Mesenchymal stem cell (in vitro differentiated cells and primary cell): Measurements from ENCODE around the gene NPAS3.
A peak's percentile ranks its signal among the peaks of the same experiment; 100 is the strongest.

Experiments
- DNase-seq: peaks from one replicate; pipeline ENCODE4 v3.0.0-alpha.2; 2013
- H2AFZ ChIP-seq: one replicate; pipeline ENCODE4 v1.6.1; 2013; ENCODE audit warnings: low read depth, mild to moderate bottlenecking, control low read depth, inconsistent platforms, low read length, moderate library complexity
- H2AK5ac ChIP-seq: 2 replicates; pipeline ENCODE4 v1.6.1; 2013; ENCODE audit warnings: low read length, moderate library complexity, mild to moderate bottlenecking, inconsistent platforms; ENCODE audit not compliant: severe bottlenecking
- H2BK120ac ChIP-seq: one replicate; pipeline ENCODE4 v1.6.1; 2013; ENCODE audit warnings: low read depth, mild to moderate bottlenecking, inconsistent platforms, low read length, moderate library complexity
- H2BK12ac ChIP-seq, 2 experiments: one replicate each; pipeline ENCODE4 v1.6.1; 2013; ENCODE audit warnings: inconsistent platforms in 2 of 2, low read length in 2 of 2, mild to moderate bottlenecking in 2 of 2, moderate library complexity in 2 of 2, control low read depth in 1 of 2
- H2BK15ac ChIP-seq: one replicate; pipeline ENCODE4 v1.6.1; 2013; ENCODE audit warnings: mild to moderate bottlenecking, low read depth, inconsistent platforms; ENCODE audit not compliant: poor library complexity, severe bottlenecking
- H2BK5ac ChIP-seq: 2 replicates; pipeline ENCODE4 v1.6.1; 2013; ENCODE audit warnings: low read depth, mild to moderate bottlenecking, low read length, control low read depth, inconsistent platforms; ENCODE audit not compliant: poor library complexity, severe bottlenecking
- H3K14ac ChIP-seq, 2 experiments: one replicate each; pipeline ENCODE4 v1.6.1; 2013; ENCODE audit warnings: inconsistent platforms in 2 of 2, low read length in 2 of 2, control low read depth in 1 of 2, mild to moderate bottlenecking in 1 of 2, moderate library complexity in 1 of 2
- H3K18ac ChIP-seq, 2 experiments: one replicate each; pipeline ENCODE4 v1.6.1; 2013; ENCODE audit warnings: inconsistent platforms in 2 of 2, low read length in 2 of 2, control low read depth in 1 of 2, low read depth in 1 of 2, mild to moderate bottlenecking in 1 of 2
- H3K23ac ChIP-seq, 2 experiments: one replicate each; pipeline ENCODE4 v1.6.1; 2013; ENCODE audit warnings: inconsistent platforms in 2 of 2, low read length in 2 of 2, mild to moderate bottlenecking in 2 of 2, moderate library complexity in 2 of 2, control low read depth in 1 of 2
- H3K27ac ChIP-seq: 2 replicates; pipeline ENCODE4 v1.5.1; 2013; ENCODE audit warnings: mild to moderate bottlenecking, moderate library complexity, low read length, control low read depth, inconsistent platforms; ENCODE audit not compliant: poor library complexity, severe bottlenecking
- H3K27me3 ChIP-seq, 2 experiments: 2 replicates each; pipeline versions ENCODE4 v1.6.1 to v1.7.0; 2013; ENCODE audit warnings: low read length in 2 of 2, mild to moderate bottlenecking in 2 of 2, moderate library complexity in 2 of 2, control low read depth in 1 of 2, inconsistent platforms in 1 of 2; ENCODE audit not compliant: control insufficient read depth in 1 of 2, insufficient read depth in 1 of 2
- H3K36me3 ChIP-seq, 2 experiments: 2 replicates each; pipeline versions ENCODE4 v1.6.1 to v1.7.0; 2013; ENCODE audit warnings: low read length in 2 of 2, control low read depth in 1 of 2, inconsistent platforms in 1 of 2, low read depth in 1 of 2, mild to moderate bottlenecking in 1 of 2; ENCODE audit not compliant: insufficient read depth in 2 of 2, control insufficient read depth in 1 of 2
- H3K4ac ChIP-seq, 2 experiments: one replicate each; pipeline ENCODE4 v1.6.1; 2013; ENCODE audit warnings: inconsistent platforms in 2 of 2, low read length in 2 of 2, mild to moderate bottlenecking in 2 of 2, moderate library complexity in 2 of 2, control low read depth in 1 of 2, low read depth in 1 of 2
- H3K4me1 ChIP-seq: 2 replicates; pipeline ENCODE4 v1.6.1; 2013; ENCODE audit warnings: low read depth, low read length, control low read depth; ENCODE audit not compliant: control insufficient read depth, insufficient read depth
- H3K4me2 ChIP-seq: 2 replicates; pipeline ENCODE4 v1.6.1; 2013; ENCODE audit warnings: low read length, mild to moderate bottlenecking, inconsistent platforms; ENCODE audit not compliant: poor library complexity, severe bottlenecking
- H3K4me3 ChIP-seq, 2 experiments: 2 replicates each; pipeline versions ENCODE4 v1.5.1 to v1.7.0; 2013; ENCODE audit warnings: low read length in 2 of 2, mild to moderate bottlenecking in 2 of 2, control low read depth in 1 of 2, low read depth in 1 of 2; ENCODE audit not compliant: insufficient read depth in 1 of 2
- H3K79me1 ChIP-seq: replicated peaks from 2 replicates; pipeline ENCODE4 v1.6.1; 2013; ENCODE audit warnings: mild to moderate bottlenecking, control low read depth, low read length, inconsistent platforms; ENCODE audit not compliant: poor library complexity, severe bottlenecking
- H3K9ac ChIP-seq: 2 replicates; pipeline ENCODE4 v1.7.0; 2013; ENCODE audit warnings: mild to moderate bottlenecking, low read length, moderate library complexity
- H3K9me3 ChIP-seq: 2 replicates; pipeline ENCODE4 v1.7.0; 2013; ENCODE audit warnings: mild to moderate bottlenecking, low read length; ENCODE audit not compliant: control insufficient read depth
- H4K8ac ChIP-seq: one replicate; pipeline ENCODE4 v1.6.1; 2013; ENCODE audit warnings: inconsistent platforms, mild to moderate bottlenecking, low read length, moderate library complexity
- H4K91ac ChIP-seq: one replicate; pipeline ENCODE4 v1.6.1; 2013; ENCODE audit warnings: mild to moderate bottlenecking, low read length, inconsistent platforms
- WGBS: methylation state at CpG from one replicate; pipeline ENCODE4 v1.1.7; 2013; ENCODE audit warnings: mixed read lengths; 5-methylcytosine and 5-hydroxymethylcytosine counted together

The NPAS3 gene

GRCh38 chr14:32900547-32900946 is 38.1 kb upstream of the NPAS3 start:
- no peak overlapping the region for H2AK5ac ChIP-seq
- no peak overlapping the region for H3K4me3 ChIP-seq
- H3K4me2 ChIP-seq = no peak overlapping the region
- no peak overlapping the region for H4K91ac ChIP-seq
- H3K9ac ChIP-seq = no peak overlapping the region
- no peak overlapping the region for H2BK15ac ChIP-seq
- H4K8ac ChIP-seq = no peak overlapping the region
- H3K9me3 ChIP-seq = no peaks in the 10 kb centered on the region
- WGBS = 87% methylated on average over 3 of the region's 3 CpGs
- DNase-seq = peak; percentile 27
- no peaks in the 10 kb centered on the region for H3K36me3 ChIP-seq
- no peak overlapping the region for H2BK120ac ChIP-seq
- no peak overlapping the region for H2BK12ac ChIP-seq
- H3K79me1 ChIP-seq = no peaks in the 10 kb centered on the region
- H3K4ac ChIP-seq = no peak overlapping the region
- no peak overlapping the region for H3K27ac ChIP-seq
- H3K23ac ChIP-seq = no peak overlapping the region
- H2BK5ac ChIP-seq = no peak overlapping the region
- H3K18ac ChIP-seq = no peak overlapping the region
- H3K27me3 ChIP-seq = no peaks in the 10 kb centered on the region
- H3K4me1 ChIP-seq = no peaks in the 10 kb centered on the region
- no peak overlapping the region for H3K14ac ChIP-seq
- H2AFZ ChIP-seq = no peak overlapping the region

GRCh38 chr14:32905013-32905412 is 33.7 kb upstream of the NPAS3 start:
- Histone ChIP-seq H2AFZ (no peak overlapping the region), H3K4ac (no peak overlapping the region), H3K27me3 (no peaks in the 10 kb centered on the region), H3K36me3 (no peaks in the 10 kb centered on the region), H2BK5ac (no peak overlapping the region), H2BK12ac (no peak overlapping the region), H3K14ac (no peak overlapping the region), H3K18ac (no peak overlapping the region), H3K27ac (no peak overlapping the region), H2BK120ac (no peak overlapping the region), H3K9ac (no peak overlapping the region), H2BK15ac (no peak overlapping the region), H3K79me1 (no peaks in the 10 kb centered on the region), H3K4me1 (no peaks in the 10 kb centered on the region), H4K91ac (no peak overlapping the region), H3K4me3 (no peak overlapping the region), H3K4me2 (no peak overlapping the region), H3K9me3 (no peaks in the 10 kb centered on the region), H3K23ac (no peak overlapping the region), H4K8ac (no peak overlapping the region), H2AK5ac (no peak overlapping the region)
- peak; percentile 8 for DNase-seq
- 75% methylated on average over 2 of the region's 2 CpGs for WGBS

GRCh38 chr14:32906672-32907071 is 32.0 kb upstream of the NPAS3 start:
- no peak overlapping the region for H2BK15ac ChIP-seq
- H3K36me3 ChIP-seq = no peaks in the 10 kb centered on the region
- no peak overlapping the region for H2BK5ac ChIP-seq
- H3K4me3 ChIP-seq = no peak overlapping the region
- H3K23ac ChIP-seq = no peak overlapping the region
- no peak overlapping the region for H3K14ac ChIP-seq
- H3K18ac ChIP-seq = no peak overlapping the region
- H2BK120ac ChIP-seq = no peak overlapping the region
- H3K9me3 ChIP-seq = no peaks in the 10 kb centered on the region
- no peak overlapping the region for H2AK5ac ChIP-seq
- WGBS = 89% methylated on average over 2 of the region's 3 CpGs
- H3K27ac ChIP-seq = no peak overlapping the region
- H3K4ac ChIP-seq = no peak overlapping the region
- no peaks in the 10 kb centered on the region for H3K79me1 ChIP-seq
- H3K4me2 ChIP-seq = no peak overlapping the region
- no peak overlapping the region for H4K91ac ChIP-seq
- DNase-seq = no peak
- no peak overlapping the region for H2AFZ ChIP-seq
- H2BK12ac ChIP-seq = no peak overlapping the region
- H3K9ac ChIP-seq = no peak overlapping the region
- no peak overlapping the region for H4K8ac ChIP-seq
- no peaks in the 10 kb centered on the region for H3K27me3 ChIP-seq
- H3K4me1 ChIP-seq = no peaks in the 10 kb centered on the region

- no peak overlapping the region for H3K14ac ChIP-seq
- H2BK120ac ChIP-seq = no peak overlapping the region
- H2BK15ac ChIP-seq = no peak overlapping the region
- WGBS = 91% methylated on average over 7 of the region's 9 CpGs
- no peak overlapping the region for H2BK5ac ChIP-seq
- H4K91ac ChIP-seq = no peak overlapping the region
- H3K36me3 ChIP-seq = no peaks in the 10 kb centered on the region
- no peak overlapping the region for H2AFZ ChIP-seq
- no peak overlapping the region for H3K4me3 ChIP-seq
- H3K4ac ChIP-seq = no peak overlapping the region
- H3K27ac ChIP-seq = no peak overlapping the region
- H3K9me3 ChIP-seq = no peaks in the 10 kb centered on the region
- H3K27me3 ChIP-seq = no peaks in the 10 kb centered on the region
- H3K4me1 ChIP-seq = no peaks in the 10 kb centered on the region
- no peak overlapping the region for H4K8ac ChIP-seq
- no peak overlapping the region for H2BK12ac ChIP-seq
- no peak overlapping the region for H3K18ac ChIP-seq
- no peak overlapping the region for H2AK5ac ChIP-seq
- H3K23ac ChIP-seq = no peak overlapping the region
- DNase-seq = no peak
- H3K79me1 ChIP-seq = no peaks in the 10 kb centered on the region
- no peak overlapping the region for H3K4me2 ChIP-seq
- H3K9ac ChIP-seq = no peak overlapping the region
These were observed 30.2 kb upstream of the NPAS3 start for GRCh38 chr14:32908196-32909084.
